Adrenal gland (tissue), 5 donors: Measurements from ENCODE around the gene MAML2.

Experiments used
- POLR2A ChIP-seq, 2 donors: fragments of 450-650 bp; IDR thresholded peaks; one replicate each; pipeline ENCODE4 v1.6.1; 2017; ENCODE audit warnings: antibody characterized with exemption in 2 of 2, mild to moderate bottlenecking in 2 of 2, moderate library complexity in 1 of 2
- TF ChIP-seq, protein P1 (sequence below), 6 experiments: fragments of 450-650 bp in 4 of 6; fragments of 200-600 bp in 2 of 6; sonication (generic) in 1 of 6; IDR thresholded peaks; 1 replicate in 5 of 6; 2 replicates in 1 of 6; pipeline versions ENCODE4 v1.5.1 to v1.8.0; 2016 to 2021; ENCODE audit warnings: antibody characterized with exemption in 6 of 6, mild to moderate bottlenecking in 2 of 6, moderate library complexity in 1 of 6
- donor health status: DM: no; HTN: no; CAD: no.

DNA sequence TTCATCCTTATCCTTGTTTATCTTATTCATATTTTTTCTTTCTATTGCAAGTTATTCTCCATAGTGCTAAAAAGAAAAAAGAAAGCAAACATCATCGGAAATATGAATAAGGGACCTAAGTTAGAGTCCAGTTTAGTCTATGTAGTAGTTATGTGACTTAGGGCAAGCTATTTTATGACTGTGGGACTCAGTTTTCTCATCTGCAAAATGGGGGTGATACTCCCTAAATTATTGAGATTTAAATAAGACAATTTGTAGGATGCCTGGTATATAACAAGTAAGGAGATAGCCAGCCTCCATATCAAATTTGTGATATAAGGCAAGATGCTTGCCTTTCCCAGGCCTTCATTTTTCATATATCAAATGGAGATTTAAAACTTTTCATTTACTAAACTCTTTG is 69.5 kb downstream of the MAML2 start:
- TF ChIP-seq, protein P1, sequence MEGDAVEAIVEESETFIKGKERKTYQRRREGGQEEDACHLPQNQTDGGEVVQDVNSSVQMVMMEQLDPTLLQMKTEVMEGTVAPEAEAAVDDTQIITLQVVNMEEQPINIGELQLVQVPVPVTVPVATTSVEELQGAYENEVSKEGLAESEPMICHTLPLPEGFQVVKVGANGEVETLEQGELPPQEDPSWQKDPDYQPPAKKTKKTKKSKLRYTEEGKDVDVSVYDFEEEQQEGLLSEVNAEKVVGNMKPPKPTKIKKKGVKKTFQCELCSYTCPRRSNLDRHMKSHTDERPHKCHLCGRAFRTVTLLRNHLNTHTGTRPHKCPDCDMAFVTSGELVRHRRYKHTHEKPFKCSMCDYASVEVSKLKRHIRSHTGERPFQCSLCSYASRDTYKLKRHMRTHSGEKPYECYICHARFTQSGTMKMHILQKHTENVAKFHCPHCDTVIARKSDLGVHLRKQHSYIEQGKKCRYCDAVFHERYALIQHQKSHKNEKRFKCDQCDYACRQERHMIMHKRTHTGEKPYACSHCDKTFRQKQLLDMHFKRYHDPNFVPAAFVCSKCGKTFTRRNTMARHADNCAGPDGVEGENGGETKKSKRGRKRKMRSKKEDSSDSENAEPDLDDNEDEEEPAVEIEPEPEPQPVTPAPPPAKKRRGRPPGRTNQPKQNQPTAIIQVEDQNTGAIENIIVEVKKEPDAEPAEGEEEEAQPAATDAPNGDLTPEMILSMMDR (IDR thresholded peaks at IDR 0.05) = no peak
- no peak for TF ChIP-seq POLR2A (IDR thresholded peaks at IDR 0.05)
